ENCODE measurements around the gene CLEC4A. TPM values are rescaled to one million over a fixed set of nuclear protein-coding genes. Genes with fewer than 3 reads are reported as not detected.
"Not testable (repeated sequence)": the region's sequence is repeated elsewhere in the genome, so short reads cannot be mapped to it uniquely, and the experiment has no call there.

The CLEC4A gene
- total RNA-seq, 2 donors from 2014 or later: 3.7 TPM; not detected in 1

- no peak overlapping the region for H3K4me3 Mint-ChIP-seq
- H3K27ac Mint-ChIP-seq: peak overlapping the region in 1 of 2 donors; percentile 17
- no peak for DNase-seq (ENCODE audit: low spot score)
- ATAC-seq: no peak
- no peaks in the 10 kb centered on the region for H3K9me3 Mint-ChIP-seq
- no peaks in the 10 kb centered on the region for H3K27me3 Mint-ChIP-seq
- peaks cover 9 to 10% of the 10 kb centered on the region in 2 donors for H3K4me1 Mint-ChIP-seq (ENCODE audit: low read depth in 2 of 2)
- peaks cover 43% of the 10 kb centered on the region for H3K36me3 Mint-ChIP-seq
Observed at GRCh38 chr12:8093291-8093690, 30.1 kb upstream of the CLEC4A start.

DNA sequence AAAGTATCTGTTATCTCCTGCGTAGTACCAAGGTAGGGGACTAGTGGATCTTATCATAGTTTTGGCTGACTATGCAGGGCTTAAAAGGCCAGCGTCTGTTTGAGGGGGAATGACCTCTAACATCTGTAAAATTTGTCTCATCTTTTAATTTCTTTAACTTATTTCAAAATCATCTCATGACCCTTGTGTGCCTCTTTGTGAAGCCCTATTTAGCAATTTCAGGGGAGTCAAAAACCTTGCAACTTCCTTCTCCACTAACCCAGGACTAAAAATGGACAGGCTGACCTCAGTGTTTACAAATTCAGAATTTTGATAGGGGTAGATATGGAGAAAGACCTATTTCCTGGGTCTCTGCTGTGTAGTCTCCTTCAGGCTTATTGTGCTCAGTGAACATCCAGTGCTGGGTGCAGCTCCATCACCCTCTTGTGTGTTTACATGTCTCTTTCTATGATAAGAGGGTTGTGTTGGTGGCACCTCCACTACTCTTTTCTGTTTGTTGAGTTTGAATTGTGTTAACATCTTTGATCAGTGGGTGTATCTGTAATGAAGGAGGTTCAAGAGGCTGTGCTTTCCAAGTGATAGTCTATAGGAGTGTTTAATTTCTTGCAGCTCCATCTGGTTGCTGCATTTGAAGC lies 27.0 kb upstream of the CLEC4A start:
- Mint-ChIP-seq H3K27ac (no peak overlapping the region), H3K36me3 (peaks cover 41% of the 10 kb centered on the region)

GRCh38 chr12:8099235-8099634 lies 24.2 kb upstream of the CLEC4A start:
- Mint-ChIP-seq H3K9me3 (no peaks in the 10 kb centered on the region), H3K36me3 (peaks cover 25% of the 10 kb centered on the region), H3K27ac (no peak overlapping the region), H3K27me3 (no peaks in the 10 kb centered on the region), H3K4me1 (ENCODE audit: low read depth in 2 of 2) (no peaks in the 10 kb centered on the region), H3K4me3 (no peak overlapping the region)
- DNase-seq (ENCODE audit: low spot score) (no peak), ATAC-seq (no peak)

More for the DNA sequence above, 27.0 kb upstream of the CLEC4A start:
- Mint-ChIP-seq H3K4me1 (ENCODE audit: low read depth in 2 of 2) (peaks cover 0 to 2% of the 10 kb centered on the region in 2 donors), H3K9me3 (no peaks in the 10 kb centered on the region), H3K4me3 (no peak overlapping the region), H3K27me3 (no peaks in the 10 kb centered on the region)
- DNase-seq (ENCODE audit: low spot score) (no peak), ATAC-seq (no peak)

DNA sequence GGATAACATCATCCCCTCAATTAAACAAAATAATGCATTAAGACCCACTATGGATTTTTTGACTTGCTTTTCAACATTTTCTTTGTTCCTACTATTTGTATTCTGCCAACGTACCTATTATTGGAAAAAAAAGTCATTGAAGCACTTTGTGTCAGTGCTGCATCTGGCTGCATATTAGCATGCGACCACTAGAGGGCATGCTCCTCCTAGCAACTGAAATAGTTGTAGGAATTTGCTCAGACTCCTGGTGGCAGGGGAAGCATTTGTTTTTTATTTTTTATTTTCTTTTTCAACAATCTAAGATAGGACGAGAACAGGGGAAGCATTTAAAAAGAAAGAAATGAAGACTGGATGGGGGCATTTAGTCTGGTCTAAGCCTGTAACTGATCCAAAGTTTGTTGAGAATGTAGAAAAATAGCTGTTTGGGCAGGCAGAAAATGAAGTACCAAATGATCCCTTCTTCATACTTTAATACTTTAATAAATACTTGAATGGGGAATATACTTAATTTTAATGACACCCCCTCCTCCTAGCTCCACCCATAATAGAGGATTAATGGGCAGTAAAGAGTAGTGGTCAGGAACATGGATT lies 14.5 kb upstream of the CLEC4A start:
- peaks cover 0 to 3% of the 10 kb centered on the region in 2 donors for H3K4me1 Mint-ChIP-seq (ENCODE audit: low read depth in 2 of 2)
- H3K27ac Mint-ChIP-seq: no peak overlapping the region
- H3K27me3 Mint-ChIP-seq: no peaks in the 10 kb centered on the region
- no peaks in the 10 kb centered on the region for H3K9me3 Mint-ChIP-seq
- ATAC-seq (peak in 1 of 2 donors; percentile 70), DNase-seq (ENCODE audit: low spot score) (peak; percentile 83)
- no peak overlapping the region for H3K4me3 Mint-ChIP-seq
- peaks cover 12% of the 10 kb centered on the region for H3K36me3 Mint-ChIP-seq

DNA sequence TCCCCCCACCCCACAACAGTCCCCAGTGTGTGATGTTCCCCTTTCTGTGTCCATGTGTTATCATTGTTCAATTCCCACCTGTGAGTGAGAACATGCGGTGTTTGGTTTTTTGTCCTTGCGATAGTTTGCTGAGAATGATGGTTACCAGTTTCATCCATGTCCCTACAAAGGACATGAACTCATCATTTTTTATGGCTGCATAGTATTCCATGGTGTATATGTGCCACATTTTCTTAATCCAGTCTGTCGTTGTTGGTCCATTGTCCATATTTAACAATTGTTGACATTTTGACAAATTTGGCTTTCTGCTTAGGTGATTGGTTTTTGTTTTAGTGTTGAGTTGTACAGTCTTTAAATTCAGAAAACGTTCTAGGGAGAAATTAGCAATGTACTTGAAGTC lies 10.3 kb upstream of the CLEC4A start:
- not testable (repeated sequence) for H3K4me3 Mint-ChIP-seq

DNA sequence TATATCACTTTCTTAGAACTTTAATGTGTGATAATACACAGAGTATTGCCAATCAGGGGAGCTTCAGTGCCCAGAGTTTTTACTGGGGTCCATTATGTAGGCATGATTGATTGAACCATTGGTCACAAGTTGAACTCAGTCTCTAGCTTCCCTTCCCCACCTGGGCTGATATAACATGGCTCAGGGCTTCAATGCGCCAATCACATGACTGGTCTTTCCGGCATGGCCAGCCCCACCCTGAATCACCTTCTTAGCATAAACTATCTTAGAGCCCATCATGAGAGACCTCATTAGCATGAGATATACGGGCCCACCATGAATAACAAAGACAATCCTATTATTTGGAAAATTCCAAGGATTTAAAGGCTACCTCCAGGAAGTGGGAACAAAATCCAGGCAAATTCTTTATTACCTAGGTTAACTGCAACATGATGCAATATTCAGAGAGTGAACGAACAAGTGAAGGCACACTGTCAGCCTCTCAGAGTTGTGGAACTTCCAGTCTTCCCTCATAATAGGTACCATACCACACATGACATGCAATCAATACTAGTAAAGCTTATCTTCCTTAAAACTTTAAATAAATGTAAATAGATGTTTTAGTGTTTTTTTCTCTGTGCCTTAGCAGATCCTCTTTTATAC lies 3.2 kb upstream of the CLEC4A start:
- ATAC-seq: no peak
- H3K36me3 Mint-ChIP-seq: no peaks in the 10 kb centered on the region
- no peaks in the 10 kb centered on the region for H3K4me1 Mint-ChIP-seq (ENCODE audit: low read depth in 2 of 2)
- no peak overlapping the region for H3K4me3 Mint-ChIP-seq
- no peaks in the 10 kb centered on the region for H3K9me3 Mint-ChIP-seq
- H3K27ac Mint-ChIP-seq: no peak overlapping the region
- no peak for DNase-seq (ENCODE audit: low spot score)
- no peaks in the 10 kb centered on the region for H3K27me3 Mint-ChIP-seq

More for the DNA sequence above, 10.3 kb upstream of the CLEC4A start:
- not testable (repeated sequence) for DNase-seq (ENCODE audit: low spot score); H3K4me1 Mint-ChIP-seq (ENCODE audit: low read depth in 2 of 2); H3K27ac Mint-ChIP-seq; ATAC-seq; H3K27me3 Mint-ChIP-seq; H3K9me3 Mint-ChIP-seq; H3K36me3 Mint-ChIP-seq

GRCh38 chr12:8127138-8127537 lies 3.7 kb downstream of the CLEC4A start:
- Mint-ChIP-seq H3K4me1 (ENCODE audit: low read depth in 2 of 2) (peaks cover 9 to 10% of the 10 kb centered on the region in 2 donors), H3K4me3 (no peak overlapping the region), H3K9me3 (no peaks in the 10 kb centered on the region), H3K27me3 (no peaks in the 10 kb centered on the region), H3K36me3 (no peaks in the 10 kb centered on the region), H3K27ac (peak overlapping the region; percentile 1 to 15)
- DNase-seq (ENCODE audit: low spot score) (no peak), ATAC-seq (peak in 1 of 2 donors; percentile 81)

DNA sequence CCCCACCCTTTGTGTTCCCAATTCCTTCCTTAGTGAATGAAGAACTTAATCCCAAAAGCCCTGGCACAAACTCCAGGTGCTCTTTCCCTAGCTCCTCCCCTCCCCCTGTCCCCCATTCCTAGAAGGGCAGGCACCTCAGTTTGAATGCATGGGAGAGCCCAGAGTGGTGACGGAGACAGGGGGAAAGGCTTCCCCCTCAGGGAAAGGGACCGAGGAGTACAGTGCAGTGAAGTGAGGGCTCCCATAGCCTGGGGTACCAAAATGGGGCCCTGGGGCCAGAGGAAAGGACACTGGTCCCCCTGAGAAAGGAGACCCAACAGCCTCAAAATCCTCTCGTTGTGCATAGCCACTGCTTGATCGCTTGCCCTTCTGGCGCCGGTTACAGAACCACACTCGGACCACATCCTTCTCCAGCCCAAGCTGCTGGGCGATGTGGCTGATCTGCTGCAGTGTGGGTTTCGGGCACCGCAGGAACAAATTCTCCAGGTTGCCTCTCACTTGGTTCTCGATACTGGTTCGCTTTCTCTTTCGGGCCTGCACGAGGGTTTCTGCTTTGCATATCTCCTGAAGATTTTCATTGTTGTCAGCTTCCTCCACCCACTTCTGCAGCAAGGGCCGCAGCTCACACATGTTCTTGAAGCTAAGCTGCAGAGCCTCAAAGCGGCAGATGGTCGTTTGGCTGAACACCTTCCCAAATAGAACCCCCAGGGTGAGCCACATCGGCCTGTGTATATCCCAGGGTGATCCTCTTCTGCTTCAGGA lies 10.4 kb downstream of the CLEC4A start:
- H3K4me1 Mint-ChIP-seq (ENCODE audit: low read depth in 2 of 2); DNase-seq (ENCODE audit: low spot score); H3K36me3 Mint-ChIP-seq; H3K9me3 Mint-ChIP-seq; H3K27ac Mint-ChIP-seq; H3K4me3 Mint-ChIP-seq; H3K27me3 Mint-ChIP-seq: not testable (repeated sequence)
- ATAC-seq: peak in 1 of 2 donors; percentile 49

GRCh38 chr12:8134398-8134930 lies 11.0 kb downstream of the CLEC4A start:
- H3K4me1 Mint-ChIP-seq (ENCODE audit: low read depth in 2 of 2); H3K36me3 Mint-ChIP-seq; H3K27ac Mint-ChIP-seq; H3K4me3 Mint-ChIP-seq; H3K9me3 Mint-ChIP-seq; ATAC-seq; H3K27me3 Mint-ChIP-seq; DNase-seq (ENCODE audit: low spot score): not testable (repeated sequence)

- peaks cover 20% of the 10 kb centered on the region for H3K36me3 Mint-ChIP-seq
- H3K27me3 Mint-ChIP-seq: peaks cover 10 to 15% of the 10 kb centered on the region in 2 donors
- not testable (repeated sequence) for DNase-seq (ENCODE audit: low spot score); H3K27ac Mint-ChIP-seq; ATAC-seq; H3K4me1 Mint-ChIP-seq (ENCODE audit: low read depth in 2 of 2); H3K4me3 Mint-ChIP-seq; H3K9me3 Mint-ChIP-seq
Observed at GRCh38 chr12:8141647-8142046, 18.2 kb downstream of the CLEC4A start.

DNA sequence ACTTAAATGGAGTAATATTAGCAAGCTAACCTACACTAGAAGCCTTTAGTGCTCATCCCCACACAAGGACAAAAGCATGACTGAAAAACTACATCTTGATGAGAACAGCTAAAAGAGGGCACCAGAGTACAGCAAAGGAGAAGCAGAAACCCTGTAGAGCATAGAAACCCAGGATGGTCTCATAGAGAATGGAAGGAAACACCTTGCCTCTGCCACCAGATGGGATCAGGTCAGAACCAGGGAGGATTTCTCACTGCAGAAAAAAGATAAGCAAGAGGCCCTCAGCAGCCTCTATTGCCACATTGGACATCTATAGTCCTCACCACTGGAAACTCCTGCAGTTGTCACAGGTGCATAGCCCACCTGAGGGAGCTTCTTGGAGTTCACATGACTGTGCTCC lies 19.8 kb downstream of the CLEC4A start:
- Mint-ChIP-seq H3K36me3 (peaks cover 13% of the 10 kb centered on the region), H3K9me3 (peaks cover 4% of the 10 kb centered on the region), H3K27me3 (peaks cover 18 to 28% of the 10 kb centered on the region in 2 donors), H3K4me3 (no peak overlapping the region), H3K4me1 (ENCODE audit: low read depth in 2 of 2) (no peaks in the 10 kb centered on the region), H3K27ac (no peak overlapping the region)
- DNase-seq (ENCODE audit: low spot score) (no peak), ATAC-seq (no peak)

- Mint-ChIP-seq H3K9me3 (peaks cover 4% of the 10 kb centered on the region), H3K27ac (no peak overlapping the region)
Observed at GRCh38 chr12:8145754-8146441, 22.5 kb downstream of the CLEC4A start.

DNA sequence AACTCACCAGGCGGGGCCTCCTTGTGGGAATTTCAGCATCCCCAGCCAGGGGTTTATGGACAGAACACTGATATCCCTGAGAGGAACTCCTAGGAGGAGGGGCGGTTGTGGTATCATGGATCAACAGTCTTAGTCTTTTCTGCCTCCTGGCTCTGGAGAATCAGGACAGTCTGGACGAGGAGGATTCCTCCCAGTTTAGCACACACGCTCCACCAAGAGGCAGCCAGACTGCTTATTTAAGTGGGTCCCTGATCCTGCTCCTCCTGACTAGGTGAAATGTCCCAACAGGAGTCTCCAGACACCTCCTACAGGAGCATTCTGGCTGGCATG lies 23.0 kb downstream of the CLEC4A start:
- ATAC-seq (no peak), DNase-seq (ENCODE audit: low spot score) (no peak)
- Mint-ChIP-seq H3K27ac (no peak overlapping the region), H3K36me3 (peaks cover 7% of the 10 kb centered on the region), H3K4me1 (ENCODE audit: low read depth in 2 of 2) (no peaks in the 10 kb centered on the region), H3K27me3 (peaks cover 34 to 37% of the 10 kb centered on the region in 2 donors), H3K4me3 (no peak overlapping the region), H3K9me3 (peaks cover 4% of the 10 kb centered on the region)

More at GRCh38 chr12:8145754-8146441, 22.5 kb downstream of the CLEC4A start:
- peaks cover 7% of the 10 kb centered on the region for H3K36me3 Mint-ChIP-seq
- no peak for ATAC-seq
- no peak for DNase-seq (ENCODE audit: low spot score)
- H3K27me3 Mint-ChIP-seq: peaks cover 30 to 32% of the 10 kb centered on the region in 2 donors
- H3K4me3 Mint-ChIP-seq: no peak overlapping the region
- H3K4me1 Mint-ChIP-seq (ENCODE audit: low read depth in 2 of 2): no peaks in the 10 kb centered on the region
